ENCODE measurements around the gene CELSR1.

DNA sequence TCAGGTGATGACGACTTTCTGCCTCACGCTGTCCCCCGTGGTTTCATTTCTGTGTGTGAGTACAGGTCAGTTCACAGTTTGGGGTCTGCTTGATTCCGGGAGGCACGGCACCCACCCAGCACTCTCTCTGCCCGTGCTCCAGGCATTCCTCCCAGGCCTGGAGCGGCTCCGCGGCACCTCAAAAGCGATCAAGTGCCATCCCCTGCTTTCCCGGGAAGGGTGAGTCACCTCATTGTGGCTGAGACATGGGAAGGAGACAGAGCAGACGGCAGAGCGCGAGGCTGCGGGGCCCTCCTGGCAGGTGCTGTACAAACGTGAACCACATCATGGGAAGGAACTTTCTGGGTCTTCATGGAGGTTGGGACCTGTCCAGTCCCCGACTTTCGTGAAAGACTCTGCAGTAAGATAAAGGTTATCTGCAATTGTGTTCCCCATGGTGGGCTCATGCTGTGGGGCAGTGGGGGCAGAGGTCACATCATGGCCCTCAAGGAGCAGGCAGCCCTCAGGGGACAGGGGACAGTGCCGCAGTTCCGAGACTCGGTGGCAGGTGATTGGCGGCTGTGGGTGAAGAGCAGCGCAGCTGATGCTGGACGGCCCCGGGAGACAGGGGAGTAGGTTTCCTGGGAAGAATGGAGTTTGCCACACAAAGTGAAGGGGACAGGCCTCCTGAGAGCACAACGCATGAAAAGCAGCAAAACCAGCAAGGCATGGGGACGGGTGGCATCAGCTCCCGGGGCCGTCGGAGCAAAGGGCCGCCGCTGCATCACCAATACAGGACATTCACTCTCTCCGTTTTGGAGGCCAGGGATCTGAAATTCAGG lies 65.3 kb downstream of the CELSR1 start:
- no peak for TF ChIP-seq EP300 (IDR thresholded peaks at IDR 0.05)
- TF ChIP-seq, protein P1, sequence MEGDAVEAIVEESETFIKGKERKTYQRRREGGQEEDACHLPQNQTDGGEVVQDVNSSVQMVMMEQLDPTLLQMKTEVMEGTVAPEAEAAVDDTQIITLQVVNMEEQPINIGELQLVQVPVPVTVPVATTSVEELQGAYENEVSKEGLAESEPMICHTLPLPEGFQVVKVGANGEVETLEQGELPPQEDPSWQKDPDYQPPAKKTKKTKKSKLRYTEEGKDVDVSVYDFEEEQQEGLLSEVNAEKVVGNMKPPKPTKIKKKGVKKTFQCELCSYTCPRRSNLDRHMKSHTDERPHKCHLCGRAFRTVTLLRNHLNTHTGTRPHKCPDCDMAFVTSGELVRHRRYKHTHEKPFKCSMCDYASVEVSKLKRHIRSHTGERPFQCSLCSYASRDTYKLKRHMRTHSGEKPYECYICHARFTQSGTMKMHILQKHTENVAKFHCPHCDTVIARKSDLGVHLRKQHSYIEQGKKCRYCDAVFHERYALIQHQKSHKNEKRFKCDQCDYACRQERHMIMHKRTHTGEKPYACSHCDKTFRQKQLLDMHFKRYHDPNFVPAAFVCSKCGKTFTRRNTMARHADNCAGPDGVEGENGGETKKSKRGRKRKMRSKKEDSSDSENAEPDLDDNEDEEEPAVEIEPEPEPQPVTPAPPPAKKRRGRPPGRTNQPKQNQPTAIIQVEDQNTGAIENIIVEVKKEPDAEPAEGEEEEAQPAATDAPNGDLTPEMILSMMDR (IDR thresholded peaks at IDR 0.05): no peak

Measured in sigmoid colon (tissue), 4 donors.